ENCODE measurements around the gene TMED9.
A peak's percentile ranks its signal among the peaks of the same experiment; 100 is the strongest.
"Not testable (repeated sequence)": the region's sequence is repeated elsewhere in the genome, so short reads cannot be mapped to it uniquely, and the experiment has no call there.

TMED9 gene

DNA sequence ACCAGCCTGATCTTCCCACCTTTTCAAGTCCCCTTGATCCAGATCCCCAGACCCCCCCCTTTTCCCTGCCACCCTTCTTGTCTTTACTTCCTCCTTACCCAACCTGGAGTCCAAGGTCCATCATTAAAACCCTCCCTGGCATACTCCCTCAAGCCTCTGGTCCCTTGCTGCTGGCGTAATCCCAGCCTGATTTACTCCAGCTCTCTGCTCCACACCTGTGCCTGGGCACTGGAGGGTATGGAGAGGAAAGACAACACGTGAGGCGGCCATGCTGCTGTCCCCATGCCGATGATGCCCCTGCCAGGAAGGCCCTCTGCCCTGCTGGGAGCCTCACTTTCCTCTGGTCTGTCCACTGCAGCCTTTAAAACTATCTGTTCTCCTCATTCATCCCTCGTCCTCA is 13.1 kb downstream of the TMED9 start:
- DNase-seq, result no peak

DNA sequence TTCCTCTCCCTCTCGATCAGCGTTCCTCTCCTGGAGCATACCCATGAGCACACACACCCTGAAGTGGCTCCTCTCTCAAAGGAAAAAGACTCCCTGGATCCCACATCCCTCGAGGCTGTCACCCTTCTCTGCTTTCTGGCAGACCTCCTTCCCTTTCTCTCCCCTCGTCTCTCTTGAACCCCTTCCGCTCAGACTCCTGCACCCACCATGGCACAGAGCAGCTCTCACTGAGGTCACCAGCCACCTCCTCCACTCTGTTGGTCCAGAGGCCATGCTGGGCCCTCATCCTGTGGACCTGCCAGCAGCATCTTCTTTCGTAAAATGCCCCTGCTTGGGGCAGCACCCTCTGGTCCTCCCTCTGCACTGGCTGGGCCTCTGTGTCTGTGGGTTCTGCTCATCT is 13.7 kb downstream of the TMED9 start:
- DNase-seq, result no peak

DNA sequence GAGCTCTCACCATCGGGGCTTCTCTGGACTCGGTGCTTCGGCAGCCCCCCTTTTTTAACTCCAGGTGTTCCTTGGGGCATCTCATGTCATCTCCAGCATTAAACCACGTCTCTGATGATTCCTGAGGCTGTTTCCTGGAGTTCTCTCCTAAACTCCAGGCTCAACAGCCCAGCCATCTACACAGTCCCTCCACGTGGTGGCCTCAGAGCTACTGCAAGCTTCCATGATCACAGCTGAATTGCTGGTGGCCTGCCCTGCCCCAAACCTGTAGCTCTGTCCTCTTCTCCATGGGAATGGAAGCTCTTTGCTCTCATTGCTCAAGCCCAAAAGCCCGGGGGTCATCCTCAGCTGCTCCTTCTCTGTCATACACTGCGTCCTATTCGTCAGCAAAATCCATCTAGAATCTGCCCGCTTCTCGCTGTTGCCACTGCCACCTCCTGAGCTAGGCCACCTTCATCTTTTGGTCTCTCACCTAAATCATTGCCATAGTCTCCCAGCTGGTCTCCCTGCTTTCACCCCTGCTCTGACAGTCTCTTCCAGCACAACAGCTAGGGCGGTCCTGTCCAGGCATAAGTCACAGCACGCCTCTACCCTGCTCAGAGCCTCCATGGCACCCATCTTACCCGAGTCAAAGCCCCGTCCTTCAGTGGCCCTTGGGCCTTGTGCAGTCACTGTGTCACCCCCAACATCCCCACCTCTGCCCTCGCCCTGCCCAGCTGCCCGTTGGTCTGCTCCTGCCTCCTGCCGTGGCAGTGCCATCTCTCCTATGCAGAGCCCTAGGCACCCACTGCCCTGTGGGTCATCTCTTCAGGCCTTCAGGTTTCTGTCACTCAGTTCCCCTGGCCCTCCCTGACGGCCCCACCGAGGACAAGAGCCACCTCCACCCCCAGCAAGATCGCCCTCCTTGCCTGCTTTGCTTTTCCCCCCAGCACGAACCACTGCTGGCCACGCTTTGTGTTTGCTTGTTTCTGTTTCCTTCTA is 14.4 kb downstream of the TMED9 start:
- no peak for DNase-seq

DNA sequence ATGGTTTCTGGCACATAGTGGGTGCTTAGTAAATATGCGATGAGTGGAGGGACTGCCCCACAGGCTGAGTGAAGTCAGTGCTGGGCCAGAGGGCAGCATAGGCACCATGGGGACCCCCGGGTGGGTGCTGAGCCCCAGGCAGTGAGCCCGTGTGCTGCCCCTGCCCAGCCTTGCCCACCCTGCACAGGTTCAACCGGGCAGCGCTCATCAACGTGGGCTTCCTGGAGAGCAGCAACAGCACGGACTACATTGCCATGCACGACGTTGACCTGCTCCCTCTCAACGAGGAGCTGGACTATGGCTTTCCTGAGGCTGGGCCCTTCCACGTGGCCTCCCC is 15.1 kb downstream of the TMED9 start:
- DNase-seq, result no peak

DNA sequence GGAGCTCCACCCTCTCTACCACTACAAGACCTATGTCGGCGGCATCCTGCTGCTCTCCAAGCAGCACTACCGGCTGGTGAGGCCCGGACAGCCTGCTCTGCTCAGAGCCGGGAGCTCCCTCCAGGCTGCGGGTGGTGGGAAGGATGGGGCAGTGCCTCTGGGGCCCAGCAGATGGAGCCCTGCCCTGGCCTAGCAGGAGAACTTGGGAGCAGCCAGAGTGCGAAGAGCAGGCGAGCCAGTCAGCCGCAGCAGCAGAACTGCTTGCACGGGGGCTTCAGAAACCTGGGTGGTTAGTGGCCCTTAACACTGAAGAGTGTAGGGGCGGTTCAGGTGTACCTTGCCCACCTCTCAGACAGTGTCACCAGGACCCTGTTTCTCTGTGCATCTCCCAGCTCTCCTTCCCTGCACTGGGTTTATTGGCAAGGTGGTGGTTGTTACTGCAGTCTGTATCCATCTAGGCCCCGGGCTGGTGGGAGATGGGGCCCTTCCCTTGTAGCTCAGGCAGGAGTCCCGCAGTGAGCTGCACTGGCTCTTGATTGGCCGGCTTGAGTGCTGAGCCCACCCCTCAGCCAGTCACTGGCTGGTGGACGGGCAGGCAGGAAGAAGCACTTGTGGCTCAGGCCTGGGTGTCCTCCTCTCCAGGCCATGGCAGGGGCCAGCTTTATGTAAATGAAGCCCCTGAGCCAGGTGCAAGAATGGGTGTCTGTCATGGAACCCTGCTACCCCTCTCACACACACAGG is 15.6 kb downstream of the TMED9 start:
- peak; percentile 72 for DNase-seq

DNA sequence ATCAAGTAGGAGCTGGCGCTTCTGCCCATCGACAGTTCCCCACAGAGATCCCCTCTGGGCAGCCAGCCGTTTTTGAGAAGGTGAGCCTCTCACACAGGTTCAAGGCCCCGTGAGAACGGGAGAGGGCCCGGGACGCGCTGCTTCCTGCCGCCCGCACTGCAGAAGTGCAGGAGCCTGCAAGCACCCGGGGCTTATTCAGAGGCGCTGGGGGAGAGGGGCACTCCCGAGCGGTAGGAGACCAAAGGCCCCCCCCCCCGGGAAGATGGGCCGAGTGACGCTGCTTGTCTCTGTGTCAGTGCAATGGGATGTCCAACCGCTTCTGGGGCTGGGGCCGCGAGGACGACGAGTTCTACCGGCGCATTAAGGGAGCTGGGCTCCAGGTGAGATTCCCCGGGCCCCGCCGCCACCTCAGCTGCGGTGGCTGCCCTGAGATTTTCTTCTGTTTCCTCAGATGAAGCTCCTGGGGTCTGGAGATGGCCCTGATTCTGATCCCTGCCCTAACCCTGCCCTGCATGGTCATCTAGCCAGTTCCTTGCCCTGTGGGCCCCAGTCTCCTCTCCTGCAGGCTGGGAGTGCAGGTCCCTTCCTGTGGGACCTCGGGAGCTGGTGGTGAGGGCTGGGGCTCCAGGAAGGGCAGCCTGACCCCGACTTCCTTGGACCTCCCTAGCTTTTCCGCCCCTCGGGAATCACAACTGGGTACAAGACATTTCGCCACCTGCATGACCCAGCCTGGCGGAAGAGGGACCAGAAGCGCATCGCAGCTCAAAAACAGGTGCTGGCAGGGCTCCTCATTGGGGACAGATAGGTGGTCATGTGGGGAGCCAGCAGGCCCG is 16.5 kb downstream of the TMED9 start:
- no peak for DNase-seq

DNA sequence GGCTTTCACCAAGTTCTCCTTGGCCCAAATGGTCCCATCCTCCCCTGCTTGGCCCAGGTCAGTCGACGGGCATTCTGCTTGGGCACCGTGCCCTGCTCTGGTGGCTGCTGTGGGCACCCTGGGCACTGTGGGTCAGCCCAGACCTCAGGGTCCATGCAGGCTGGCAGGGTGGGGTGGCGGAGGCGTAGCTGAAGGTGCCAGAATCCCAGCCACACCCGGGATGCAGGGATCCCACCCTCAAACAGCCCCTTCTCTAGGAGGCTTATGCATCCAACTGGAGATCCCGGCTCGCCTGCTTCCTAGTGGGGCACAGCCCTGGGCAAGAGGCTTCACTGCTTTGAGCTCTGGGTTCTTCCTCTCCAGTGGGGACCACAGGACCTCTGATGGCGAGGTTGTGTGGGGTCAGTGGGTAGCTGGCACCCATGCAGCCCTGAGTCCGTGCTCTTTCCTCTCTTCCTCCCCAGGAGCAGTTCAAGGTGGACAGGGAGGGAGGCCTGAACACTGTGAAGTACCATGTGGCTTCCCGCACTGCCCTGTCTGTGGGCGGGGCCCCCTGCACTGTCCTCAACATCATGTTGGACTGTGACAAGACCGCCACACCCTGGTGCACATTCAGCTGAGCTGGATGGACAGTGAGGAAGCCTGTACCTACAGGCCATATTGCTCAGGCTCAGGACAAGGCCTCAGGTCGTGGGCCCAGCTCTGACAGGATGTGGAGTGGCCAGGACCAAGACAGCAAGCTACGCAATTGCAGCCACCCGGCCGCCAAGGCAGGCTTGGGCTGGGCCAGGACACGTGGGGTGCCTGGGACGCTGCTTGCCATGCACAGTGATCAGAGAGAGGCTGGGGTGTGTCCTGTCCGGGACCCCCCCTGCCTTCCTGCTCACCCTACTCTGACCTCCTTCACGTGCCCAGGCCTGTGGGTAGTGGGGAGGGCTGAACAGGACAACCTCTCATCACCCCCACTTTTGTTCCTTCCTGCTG is 17.4 kb downstream of the TMED9 start:
- DNase-seq, result no peak

DNA sequence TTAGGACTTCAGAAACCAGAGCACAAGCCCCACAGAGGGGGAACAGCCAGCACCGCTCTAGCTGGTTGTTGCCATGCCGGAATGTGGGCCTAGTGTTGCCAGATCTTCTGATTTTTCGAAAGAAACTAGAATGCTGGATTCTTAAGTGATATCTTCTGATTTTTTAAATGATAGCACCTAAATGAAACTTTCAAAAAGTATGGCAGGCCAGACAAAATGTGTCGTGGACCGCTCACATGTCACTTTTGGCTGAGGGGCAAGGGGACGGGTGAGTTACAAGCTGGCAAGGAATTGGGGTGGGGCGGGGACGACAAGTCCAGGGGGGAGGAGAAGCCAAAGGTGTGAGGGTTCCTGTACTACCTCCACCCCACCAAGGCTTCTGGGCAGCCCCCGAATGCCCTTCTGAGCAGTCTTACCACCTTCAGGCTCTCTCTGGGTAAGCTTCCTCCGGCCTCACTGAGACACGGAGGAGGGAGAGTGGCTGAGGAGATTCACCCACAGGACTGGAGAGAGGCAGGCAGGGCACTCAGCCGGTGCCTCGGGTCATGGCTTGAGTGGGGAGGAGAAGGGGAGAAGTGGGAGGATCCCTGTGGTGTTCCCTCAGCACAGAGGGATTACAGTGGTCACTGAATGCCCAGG is 18.2 kb downstream of the TMED9 start:
- no peak for DNase-seq

DNA sequence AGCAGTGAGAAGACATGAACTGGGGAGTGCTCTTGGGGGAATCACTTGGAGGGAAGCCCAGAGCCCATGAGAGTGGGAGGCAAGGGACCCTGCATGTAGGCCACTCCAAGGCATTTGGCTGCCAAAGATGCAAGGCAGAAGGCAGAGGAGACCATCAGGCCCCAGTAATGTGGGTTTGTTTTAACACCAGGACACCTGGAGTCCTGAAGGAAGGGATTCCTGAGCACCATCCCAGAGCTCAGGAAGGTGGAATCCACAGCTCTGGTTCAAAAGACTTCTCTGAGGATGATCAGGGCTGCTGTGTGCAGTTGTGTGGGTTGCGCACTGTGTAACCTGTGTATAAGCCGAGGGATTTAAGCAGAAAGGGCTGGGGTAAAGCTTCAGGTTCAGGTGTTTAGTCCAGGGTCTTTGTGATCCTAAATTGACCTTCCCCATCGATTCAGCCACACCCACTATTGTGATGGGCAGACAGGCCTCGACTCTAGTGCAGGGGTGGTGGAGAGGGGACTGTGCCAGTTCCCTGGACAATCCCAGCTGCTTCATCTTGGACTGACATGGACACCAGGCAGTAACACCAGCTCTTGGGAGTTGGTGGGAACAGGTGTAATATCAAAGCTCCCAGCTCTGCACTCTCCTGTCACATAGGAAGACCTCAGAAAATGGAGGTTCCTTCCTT is 18.9 kb downstream of the TMED9 start:
- no peak for DNase-seq

DNA sequence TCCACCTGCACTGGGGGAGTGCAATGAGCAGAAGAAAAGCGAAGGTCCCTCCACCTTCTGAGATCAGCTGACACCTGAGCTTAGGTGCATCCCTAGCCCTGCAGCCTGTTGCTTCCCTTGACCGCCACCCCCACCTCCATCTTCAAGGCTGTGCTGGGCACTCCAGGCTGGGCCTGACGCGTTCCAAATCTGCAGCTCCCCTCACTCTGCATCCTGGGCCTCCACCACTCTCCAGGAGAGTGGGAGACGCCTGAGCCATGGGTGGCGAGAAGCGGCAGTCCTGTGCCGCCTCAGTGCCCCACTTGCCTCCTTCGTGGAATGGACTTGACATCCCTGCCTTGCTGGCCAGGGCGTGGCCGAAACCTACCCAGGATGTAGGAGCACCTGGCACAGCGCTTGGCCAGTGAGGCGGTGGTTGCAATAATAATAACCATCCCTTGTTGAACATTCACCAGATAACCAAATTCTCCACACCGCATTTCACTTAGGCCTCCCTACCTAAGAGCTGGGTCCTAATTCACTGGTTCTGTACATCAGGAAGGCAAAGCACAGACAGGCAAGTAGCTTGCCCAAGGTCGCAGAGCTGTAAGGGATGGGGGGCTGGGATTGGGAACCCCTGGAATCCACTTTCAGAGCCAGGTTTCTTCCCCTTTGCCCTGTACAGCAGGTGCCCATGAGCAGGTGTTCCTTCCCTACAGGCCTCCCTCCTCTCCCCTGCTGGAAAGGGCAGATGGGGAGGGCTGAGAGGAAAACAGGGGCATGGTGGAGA is 19.6 kb downstream of the TMED9 start:
- no peak for DNase-seq

DNA sequence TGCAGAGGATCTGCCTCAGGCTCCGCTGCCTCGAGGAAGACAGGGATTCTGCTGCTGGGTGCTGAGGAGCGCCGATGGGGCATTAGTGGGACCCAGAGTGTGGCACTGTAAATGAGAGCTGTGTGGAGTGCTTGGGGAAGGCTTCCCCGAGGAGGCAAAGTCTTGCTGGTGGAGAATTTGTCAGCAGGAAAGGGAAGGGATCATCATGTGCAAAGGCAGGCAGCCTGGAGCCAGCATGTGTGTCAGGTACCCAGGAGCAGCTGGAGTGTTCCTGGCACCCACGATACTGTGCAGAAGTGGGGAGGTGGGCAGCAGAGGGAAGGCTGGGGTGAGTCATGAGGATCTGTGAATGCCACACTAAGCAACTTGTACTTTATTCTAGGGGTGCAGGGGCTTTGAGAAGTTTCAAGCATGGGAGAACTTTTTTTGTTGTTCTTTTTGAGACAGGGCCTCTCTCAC is 20.2 kb downstream of the TMED9 start:
- DNase-seq, result no peak

DNA sequence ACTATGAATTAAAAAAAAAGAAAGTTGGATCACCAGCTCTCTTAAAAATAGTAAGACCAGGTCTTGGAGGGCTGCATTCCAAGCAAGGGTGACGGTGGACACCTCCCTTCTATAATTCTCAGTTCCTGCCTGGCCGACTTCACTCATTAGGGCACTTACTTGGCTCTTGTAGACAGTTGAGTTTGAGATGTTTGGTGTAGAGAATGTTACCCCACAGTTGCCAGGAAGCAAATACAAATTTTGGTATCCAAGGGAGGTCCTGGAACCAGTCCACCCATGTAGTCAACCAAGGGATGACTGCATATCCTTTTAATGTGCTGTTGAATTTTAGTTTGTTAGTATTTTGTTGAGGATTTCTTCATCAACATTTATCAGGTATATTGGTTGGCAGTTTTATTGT is 28.6 kb downstream of the TMED9 start:
- DNase-seq, result no peak

DNA sequence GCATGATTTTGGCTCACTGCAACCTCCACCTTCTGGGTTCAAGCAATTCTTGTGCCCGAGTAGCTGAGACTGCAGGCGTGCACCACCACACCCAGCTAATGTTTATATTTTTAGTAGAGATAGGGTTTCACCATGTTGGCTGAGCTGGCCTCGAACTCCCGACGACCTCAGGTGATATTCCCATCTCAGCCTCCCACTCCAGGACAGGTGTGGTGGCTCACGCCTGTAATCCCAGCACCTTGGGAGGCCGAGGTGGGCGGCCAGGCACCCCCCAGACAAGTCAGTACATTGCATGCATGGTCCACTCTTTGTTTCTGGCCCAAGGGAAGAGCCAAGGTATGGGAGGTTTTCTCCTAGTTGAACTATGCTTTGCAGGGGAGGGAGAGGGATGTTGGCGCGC is 32.2 kb downstream of the TMED9 start:
- DNase-seq, result not testable (repeated sequence)

DNA sequence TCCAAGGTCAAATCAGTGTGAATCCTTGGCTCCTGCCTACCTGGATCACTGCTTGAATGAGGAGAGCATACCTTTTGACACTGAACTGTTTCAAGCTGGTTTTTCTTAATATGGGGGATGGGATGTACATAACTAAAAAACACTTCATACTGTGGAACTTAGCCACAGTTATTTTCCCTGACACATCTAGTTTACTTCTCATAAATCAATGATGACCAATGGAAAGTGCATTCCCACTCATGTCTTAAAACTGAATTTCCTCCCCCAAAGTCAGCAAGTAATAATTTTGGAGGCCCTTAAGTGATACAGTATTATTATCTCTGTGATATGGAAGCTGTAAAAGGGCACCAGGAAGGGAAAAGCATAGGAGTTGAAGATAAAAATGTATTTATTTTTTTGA is 38.2 kb downstream of the TMED9 start:
- DNase-seq, result not testable (repeated sequence)

DNA sequence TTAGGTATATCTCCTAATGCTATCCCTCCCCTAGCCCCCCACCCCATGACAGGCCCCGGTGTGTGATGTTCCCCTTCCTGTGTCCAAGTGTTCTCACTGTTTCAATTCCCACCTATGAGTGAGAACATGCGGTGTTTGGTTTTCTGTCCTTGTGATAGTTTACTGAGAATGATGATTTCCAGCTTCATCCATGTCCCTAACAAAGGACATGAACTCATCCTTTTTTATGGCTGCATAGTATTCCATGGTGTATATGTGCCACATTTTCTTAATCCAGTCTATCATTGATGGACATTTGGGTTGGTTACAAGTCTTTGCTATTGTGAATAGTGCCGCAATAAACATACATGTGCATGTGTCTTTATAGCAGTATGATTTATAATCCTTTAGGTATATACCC is 42.9 kb downstream of the TMED9 start:
- DNase-seq, result not testable (repeated sequence)

DNA sequence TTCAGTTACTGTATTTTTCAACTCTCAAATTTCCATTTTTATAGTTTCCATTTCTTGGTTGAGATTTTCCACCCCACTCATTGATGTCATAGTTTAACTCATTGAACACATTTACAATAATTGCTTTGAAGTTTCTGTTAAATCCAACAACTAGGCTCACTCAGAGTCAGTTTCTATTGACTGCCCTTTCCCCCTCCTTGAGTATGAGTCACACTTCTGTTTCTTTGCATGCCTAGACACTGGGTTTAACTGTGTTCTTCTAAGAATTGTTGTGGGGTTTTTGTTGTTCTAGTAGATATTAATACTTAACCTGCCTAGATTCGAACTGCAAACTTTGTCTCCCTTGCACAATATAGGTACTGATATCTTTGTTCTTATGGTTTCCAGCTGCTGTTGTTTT is 53.5 kb downstream of the TMED9 start:
- not testable (repeated sequence) for DNase-seq

Measured in right kidney (tissue), 1 donor.